ENCODE results near the gene MAP4K4.

Gene MAP4K4

GRCh38 chr2:101803128-101803527 is 105.6 kb downstream of the MAP4K4 start:
- no peak for DNase-seq (ENCODE audit: low read depth)
- H3K4me3 ChIP-seq (ENCODE audit: low read depth, low read length): no peak overlapping the region
- no peak for TF ChIP-seq CTCF (IDR thresholded peaks at IDR 0.05; ENCODE audit: low read depth, low read length, missing control alignments)
- in situ Hi-C loops (cut with HindIII; ENCODE audit: low sequenced_read_pairs): no loop called here

- no peak for TF ChIP-seq CTCF (IDR thresholded peaks at IDR 0.05; ENCODE audit: low read depth, low read length, missing control alignments)
- H3K4me3 ChIP-seq (ENCODE audit: low read depth, low read length): no peak overlapping the region
- DNase-seq (ENCODE audit: low read depth): no peak
- in situ Hi-C loops (cut with HindIII; ENCODE audit: low sequenced_read_pairs): no loop called here
Observed at GRCh38 chr2:101803945-101804696, 106.6 kb downstream of the MAP4K4 start.

- TF ChIP-seq CTCF (IDR thresholded peaks at IDR 0.05; ENCODE audit: low read depth, low read length, missing control alignments): no peak
- in situ Hi-C loops (cut with HindIII; ENCODE audit: low sequenced_read_pairs): no loop called here
- no peak overlapping the region for H3K4me3 ChIP-seq (ENCODE audit: low read depth, low read length)
- DNase-seq (ENCODE audit: low read depth): no peak
Observed at GRCh38 chr2:101805152-101806088, 107.9 kb downstream of the MAP4K4 start.

- TF ChIP-seq CTCF (IDR thresholded peaks at IDR 0.05; ENCODE audit: low read depth, low read length, missing control alignments): no peak
- in situ Hi-C loops (cut with HindIII; ENCODE audit: low sequenced_read_pairs): no loop called here
- peak; percentile 49 for DNase-seq (ENCODE audit: low read depth)
- no peak overlapping the region for H3K4me3 ChIP-seq (ENCODE audit: low read depth, low read length)
Observed at GRCh38 chr2:101806123-101806522, 108.6 kb downstream of the MAP4K4 start.

- no peak overlapping the region for H3K4me3 ChIP-seq (ENCODE audit: low read depth, low read length)
Observed at GRCh38 chr2:101806701-101807100, 109.2 kb downstream of the MAP4K4 start.

More at GRCh38 chr2:101806701-101807100, 109.2 kb downstream of the MAP4K4 start:
- in situ Hi-C loops (cut with HindIII; ENCODE audit: low sequenced_read_pairs): no loop called here
- DNase-seq (ENCODE audit: low read depth): no peak
- no peak for TF ChIP-seq CTCF (IDR thresholded peaks at IDR 0.05; ENCODE audit: low read depth, low read length, missing control alignments)

Measured in astrocyte of the cerebellum (primary cell).